PFSK-1 (cell line): Measurements from ENCODE around the gene GOLPH3.

Source experiments
- FOXP2 ChIP-seq: optimal IDR thresholded peaks from 2 replicates; pipeline ENCODE3; 2011; ENCODE audit warnings: borderline replicate concordance, control low read depth, inconsistent platforms; ENCODE audit not compliant: insufficient read depth; ENCODE audit errors: extremely low read length, extremely low read depth
- POLR2AphosphoS5 ChIP-seq: IDR thresholded peaks from 2 replicates; pipeline ENCODE4 v1.6.1; 2012; ENCODE audit warnings: low read depth, mild to moderate bottlenecking, control low read depth, low read length, moderate library complexity
- REST ChIP-seq, 2 experiments: IDR thresholded peaks; 2 replicates each; pipeline versions ENCODE4 v1.6.1 to v1.8.0; 2011 to 2012; ENCODE audit warnings: low read depth in 2 of 2, low read length in 2 of 2, control low read depth in 1 of 2, inconsistent platforms in 1 of 2, mild to moderate bottlenecking in 1 of 2, moderate library complexity in 1 of 2; ENCODE audit not compliant: insufficient read depth in 1 of 2
- SIN3A ChIP-seq: IDR thresholded peaks from 2 replicates; pipeline ENCODE4 v1.6.1; 2012; ENCODE audit warnings: mild to moderate bottlenecking, low read length, moderate library complexity, borderline replicate concordance; ENCODE audit not compliant: insufficient read depth
- TAF1 ChIP-seq: IDR thresholded peaks from 2 replicates; pipeline ENCODE4 v1.6.1; 2012; ENCODE audit warnings: low read length, control low read depth, borderline replicate concordance; ENCODE audit not compliant: insufficient read depth

The GOLPH3 gene

DNA sequence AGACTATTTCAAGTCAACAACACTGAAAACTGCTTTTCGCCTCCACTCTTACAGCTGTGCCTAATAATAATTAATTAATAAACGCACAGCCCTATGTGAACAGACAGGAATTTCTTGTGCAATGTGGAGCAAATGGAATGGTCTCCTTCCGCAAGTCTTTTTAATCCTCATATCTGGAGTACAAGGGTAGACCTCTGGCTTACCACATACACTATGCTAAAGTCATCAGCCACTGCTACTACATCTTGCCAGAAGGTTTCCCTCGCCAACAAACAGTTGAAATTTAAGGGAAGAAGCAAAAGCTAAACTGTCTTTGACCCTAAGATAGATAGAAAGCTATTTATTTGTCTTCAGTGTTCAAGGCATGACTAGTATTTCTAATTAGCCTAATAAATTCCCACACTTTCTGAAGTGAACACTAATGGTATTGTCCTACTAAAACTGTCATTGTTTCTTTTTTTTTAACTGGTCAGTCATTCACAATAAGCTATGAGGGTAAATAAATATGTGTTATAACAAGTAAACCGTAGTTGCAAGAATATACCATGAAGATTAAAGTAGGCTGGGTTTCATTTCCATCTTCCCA lies 63.9 kb downstream of the GOLPH3 start:
- TF ChIP-seq TAF1 (no peak), POLR2AphosphoS5 (no peak), FOXP2 (no peak), SIN3A (no peak), REST (IDR thresholded peaks at IDR 0.05; ENCODE audit: insufficient read depth in 1 of 2, low read depth in 2 of 2, low read length in 2 of 2) (no peak)

DNA sequence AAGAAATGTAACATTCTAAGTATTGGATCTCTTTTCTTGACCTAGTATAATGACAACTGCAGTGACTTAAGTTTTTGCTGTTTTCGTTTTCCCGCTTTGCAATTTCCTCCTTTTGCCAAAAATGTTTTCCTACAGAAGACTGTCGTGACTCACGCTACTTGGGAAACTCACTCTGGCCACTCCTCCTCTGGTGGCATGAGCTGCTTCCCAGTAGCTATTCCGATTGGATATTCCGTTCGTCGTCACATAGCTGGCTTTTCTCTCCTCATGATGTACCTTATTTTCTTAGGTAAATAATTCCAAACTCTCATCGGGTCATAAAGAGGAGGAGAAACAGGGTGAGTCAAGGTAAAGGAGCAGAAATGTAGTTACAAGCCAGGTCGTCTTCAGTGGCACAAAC lies 64.9 kb downstream of the GOLPH3 start:
- TF ChIP-seq FOXP2 (no peak), TAF1 (no peak), REST (IDR thresholded peaks at IDR 0.05; ENCODE audit: insufficient read depth in 1 of 2, low read depth in 2 of 2, low read length in 2 of 2) (no peak), SIN3A (no peak), POLR2AphosphoS5 (no peak)

GRCh38 chr5:32108167-32108566 lies 66.0 kb downstream of the GOLPH3 start:
- TF ChIP-seq REST (IDR thresholded peaks at IDR 0.05; ENCODE audit: insufficient read depth in 1 of 2, low read depth in 2 of 2, low read length in 2 of 2) (no peak), TAF1 (no peak), SIN3A (no peak), FOXP2 (no peak)

DNA sequence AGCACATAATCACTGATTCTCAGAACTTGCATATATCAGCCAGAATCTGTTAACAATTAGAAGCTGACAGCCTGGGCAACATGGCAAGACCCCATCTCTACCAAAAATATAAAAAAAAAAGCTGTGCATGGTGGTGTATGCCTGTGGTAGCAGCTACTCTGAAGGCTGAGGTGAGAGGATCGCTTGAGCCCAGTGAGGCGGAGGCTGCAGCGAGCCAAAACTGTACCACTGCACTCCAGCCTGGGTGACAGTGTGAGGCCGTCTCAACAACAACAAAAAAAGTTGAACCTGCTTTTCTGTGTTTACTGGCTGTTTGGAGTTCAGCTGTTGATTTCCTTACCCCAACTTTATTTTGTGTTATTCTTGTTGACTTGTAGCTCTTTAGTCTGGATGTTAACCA lies 66.8 kb downstream of the GOLPH3 start:
- TF ChIP-seq FOXP2 (no peak), POLR2AphosphoS5 (no peak)

DNA sequence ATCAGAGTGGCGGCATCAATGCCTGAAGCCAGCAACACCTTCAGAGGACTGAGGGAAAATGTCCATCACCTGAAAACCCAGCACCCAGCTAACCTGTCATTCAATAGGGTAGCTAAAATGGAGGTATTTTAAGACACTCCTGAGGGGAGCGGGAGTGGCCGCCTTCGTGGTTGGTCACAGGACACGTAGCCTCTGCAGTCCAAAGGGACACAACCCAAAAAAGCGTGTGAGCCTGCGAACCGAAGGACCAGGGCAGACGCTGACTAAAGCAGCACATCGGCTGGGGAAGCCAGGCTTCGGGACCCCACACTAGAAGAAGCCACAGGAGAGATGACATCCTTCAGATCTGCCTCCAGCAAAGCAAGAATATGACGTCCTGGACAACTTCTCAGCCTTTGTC lies 70.6 kb downstream of the GOLPH3 start:
- TF ChIP-seq REST (IDR thresholded peaks at IDR 0.05; ENCODE audit: insufficient read depth in 1 of 2, low read depth in 2 of 2, low read length in 2 of 2) (no peak), FOXP2 (no peak), POLR2AphosphoS5 (no peak), SIN3A (no peak), TAF1 (no peak)
